ENCODE results near the gene SHB.
A peak's percentile ranks its signal among the peaks of the same experiment; 100 is the strongest.
"Not testable (repeated sequence)": the region's sequence is repeated elsewhere in the genome, so short reads cannot be mapped to it uniquely, and the experiment has no call there.

The SHB gene

DNA sequence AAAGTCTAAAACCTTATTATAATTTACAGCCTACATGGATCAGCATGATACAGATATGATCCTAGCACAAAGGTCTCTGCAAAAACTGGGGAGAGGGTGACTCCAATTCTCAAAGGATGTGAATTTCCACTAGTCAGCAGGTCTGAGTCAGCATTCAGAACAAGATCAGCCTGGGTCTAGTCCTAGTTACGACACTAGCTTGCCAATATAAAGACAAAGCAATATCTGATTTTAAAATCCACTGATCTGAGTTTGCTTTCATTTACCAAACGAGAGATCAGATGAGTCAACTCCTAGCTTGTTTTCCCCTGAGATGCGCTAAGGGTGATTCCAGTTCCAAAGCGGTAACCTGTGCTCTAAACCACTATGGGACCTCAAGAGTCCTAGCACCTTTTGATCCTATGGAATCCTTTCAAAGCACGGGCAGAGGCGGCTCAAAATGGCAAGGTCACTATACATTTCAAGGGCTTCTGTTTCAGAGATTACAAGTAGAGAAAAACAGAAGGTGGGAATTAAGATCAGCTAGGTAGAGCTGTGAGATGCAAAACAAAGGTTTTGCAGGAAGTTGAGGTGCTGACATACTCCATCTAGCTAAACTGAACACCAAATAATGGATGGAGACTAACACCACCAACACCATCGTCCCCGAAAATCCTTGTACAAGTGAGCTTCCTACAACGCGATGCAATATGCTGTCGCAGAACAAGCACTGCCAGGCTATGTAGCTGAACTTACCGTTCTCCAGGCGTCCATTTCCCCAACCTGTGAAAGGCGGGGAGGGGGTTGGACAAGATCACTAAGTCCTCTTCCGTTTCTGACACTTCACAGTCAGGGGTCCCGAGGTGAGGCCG lies 166.0 kb downstream of the SHB start:
- peak; percentile 31 for DNase-seq (ENCODE audit: low spot score)

- DNase-seq (ENCODE audit: low spot score): no peak
Measured at GRCh38 chr9:37902131-37902530, 166.9 kb downstream of the SHB start.

- no peak for DNase-seq (ENCODE audit: low spot score)
Measured at GRCh38 chr9:37899041-37899440, 170.0 kb downstream of the SHB start.

- no peak for DNase-seq (ENCODE audit: low spot score)
Measured at GRCh38 chr9:37897665-37898064, 171.4 kb downstream of the SHB start.

DNA sequence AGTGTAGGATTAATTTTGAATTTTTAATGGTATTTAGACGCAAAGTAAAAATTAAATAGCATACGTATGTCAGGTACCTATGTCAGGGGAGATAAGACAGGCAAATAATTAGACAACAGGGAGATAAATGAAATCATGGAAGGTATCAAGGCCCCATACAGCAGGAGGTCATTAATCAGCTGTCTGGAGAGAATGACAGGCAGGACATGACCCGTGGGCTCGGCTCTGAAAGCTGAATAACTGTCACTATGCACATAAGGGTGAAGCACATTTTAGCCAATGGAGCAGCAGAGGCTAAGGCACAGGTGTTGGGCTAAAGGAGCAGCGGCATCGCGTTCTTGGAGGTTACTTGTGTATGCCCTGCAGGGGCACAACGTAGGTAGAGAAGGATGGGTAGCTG lies 177.0 kb downstream of the SHB start:
- DNase-seq (ENCODE audit: low spot score): no peak

GRCh38 chr9:37891042-37891441 lies 178.0 kb downstream of the SHB start:
- DNase-seq (ENCODE audit: low spot score): not testable (repeated sequence)

- no peak for DNase-seq (ENCODE audit: low spot score)
Measured at GRCh38 chr9:37889536-37889935, 179.5 kb downstream of the SHB start.

DNA sequence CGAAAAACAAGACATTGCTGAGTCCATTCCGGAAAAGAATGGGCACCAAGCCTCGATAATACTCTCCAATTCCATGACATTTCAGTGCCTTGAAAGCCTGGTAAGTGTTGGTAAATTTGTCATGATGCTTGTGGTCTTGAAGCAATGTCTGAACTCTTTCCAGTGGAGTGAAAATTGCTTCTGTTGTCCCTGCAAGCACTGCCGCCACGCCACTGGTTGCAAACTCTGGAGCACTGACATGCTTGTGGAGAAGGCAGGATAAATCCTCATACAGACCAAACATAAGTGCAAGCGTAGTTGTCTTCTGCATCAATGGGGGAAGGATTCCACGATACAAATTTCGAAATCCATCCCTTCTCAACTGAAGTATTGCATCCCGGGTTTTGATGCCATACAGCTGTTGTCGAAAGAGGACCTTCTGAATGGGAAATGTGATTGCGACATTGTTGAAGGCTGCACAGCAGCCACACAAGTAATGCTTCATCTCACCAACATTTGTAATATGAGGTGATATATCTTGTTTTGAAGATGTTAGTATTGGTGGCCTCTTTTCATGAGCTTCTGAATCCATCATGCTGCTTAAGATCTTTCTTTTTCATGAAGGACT lies 180.9 kb downstream of the SHB start:
- not testable (repeated sequence) for DNase-seq (ENCODE audit: low spot score)

DNA sequence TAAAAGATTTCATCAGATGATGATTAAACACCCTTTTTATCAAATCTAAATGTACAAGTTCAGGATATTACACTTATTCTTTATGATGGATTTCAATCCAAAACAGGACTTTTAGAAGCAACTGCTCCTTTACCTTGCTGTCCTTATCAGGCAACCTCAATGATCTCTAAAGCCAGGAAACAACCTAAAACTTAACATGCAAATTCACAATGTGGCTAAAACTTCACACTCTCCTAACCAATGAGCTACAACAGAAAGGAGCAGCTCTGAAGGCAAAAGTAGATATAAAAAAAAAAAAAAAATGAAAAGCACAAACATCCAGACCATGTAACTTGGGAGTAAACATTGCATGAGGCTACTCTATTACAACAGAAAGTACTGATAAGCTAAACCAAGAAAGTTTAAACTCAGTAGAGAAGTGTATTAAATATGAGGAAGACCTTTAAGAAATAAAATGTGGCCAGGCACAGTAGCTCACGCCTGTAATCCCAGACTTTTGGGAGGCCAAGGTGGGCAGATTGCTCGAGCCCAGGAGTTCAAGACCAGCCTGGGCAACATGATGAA lies 188.0 kb downstream of the SHB start:
- DNase-seq (ENCODE audit: low spot score): no peak

DNA sequence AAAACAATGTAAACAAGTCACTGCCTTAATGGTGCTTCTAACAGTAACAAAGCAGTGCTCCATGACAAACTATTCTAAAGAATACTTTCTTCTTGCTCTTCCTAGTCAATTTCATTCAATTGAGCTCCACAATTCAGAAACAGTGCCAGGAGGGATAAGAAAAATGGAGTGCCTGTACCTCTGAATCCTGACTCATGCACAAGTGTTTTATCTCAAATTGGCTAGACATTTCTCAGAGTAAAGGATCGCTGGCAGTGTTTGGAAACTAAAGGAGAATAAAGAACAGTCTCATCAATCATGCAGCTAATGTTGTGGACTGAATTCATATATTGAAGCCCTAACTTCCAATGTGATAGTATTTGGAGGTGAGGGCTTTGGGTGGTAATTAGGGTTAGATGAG lies 192.7 kb downstream of the SHB start:
- DNase-seq (ENCODE audit: low spot score): no peak

DNA sequence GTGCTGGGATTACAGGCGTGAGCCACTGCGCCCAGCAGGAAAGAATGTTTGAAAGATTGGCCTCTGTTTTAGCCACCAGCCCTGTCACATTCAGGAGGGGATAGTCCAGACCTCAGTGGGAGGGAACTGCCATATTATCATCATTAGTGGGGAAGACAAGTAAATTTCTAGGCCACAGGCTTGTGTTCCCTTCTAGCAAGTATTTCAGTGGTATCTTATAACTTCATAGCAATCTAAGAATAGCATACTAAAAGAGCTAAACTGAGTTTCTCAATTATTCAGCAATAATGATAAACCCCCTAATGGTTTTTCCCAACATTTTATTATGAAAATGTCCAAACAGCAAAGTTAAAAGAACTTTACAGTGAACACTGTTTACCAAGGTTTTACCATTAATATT lies 195.1 kb downstream of the SHB start:
- DNase-seq (ENCODE audit: low spot score): no peak

DNA sequence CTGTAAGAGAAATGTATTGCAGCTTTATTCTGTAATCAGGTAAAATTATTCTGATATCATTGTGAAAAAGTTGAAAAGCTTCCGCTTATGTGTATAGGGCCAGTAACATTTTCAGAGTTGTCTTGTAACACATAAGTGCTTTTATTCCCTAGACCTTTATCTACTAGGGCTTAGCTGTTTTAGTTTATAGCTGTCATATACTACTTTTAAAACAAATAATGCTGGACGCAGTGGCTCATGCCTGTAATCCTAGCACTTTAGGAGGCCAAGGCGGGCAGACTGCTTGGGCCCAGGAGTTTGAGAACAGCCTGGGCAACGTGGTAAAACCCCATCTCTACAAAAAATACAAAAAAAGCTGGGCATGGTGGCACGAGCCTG lies 198.2 kb downstream of the SHB start:
- DNase-seq (ENCODE audit: low spot score): no peak

DNA sequence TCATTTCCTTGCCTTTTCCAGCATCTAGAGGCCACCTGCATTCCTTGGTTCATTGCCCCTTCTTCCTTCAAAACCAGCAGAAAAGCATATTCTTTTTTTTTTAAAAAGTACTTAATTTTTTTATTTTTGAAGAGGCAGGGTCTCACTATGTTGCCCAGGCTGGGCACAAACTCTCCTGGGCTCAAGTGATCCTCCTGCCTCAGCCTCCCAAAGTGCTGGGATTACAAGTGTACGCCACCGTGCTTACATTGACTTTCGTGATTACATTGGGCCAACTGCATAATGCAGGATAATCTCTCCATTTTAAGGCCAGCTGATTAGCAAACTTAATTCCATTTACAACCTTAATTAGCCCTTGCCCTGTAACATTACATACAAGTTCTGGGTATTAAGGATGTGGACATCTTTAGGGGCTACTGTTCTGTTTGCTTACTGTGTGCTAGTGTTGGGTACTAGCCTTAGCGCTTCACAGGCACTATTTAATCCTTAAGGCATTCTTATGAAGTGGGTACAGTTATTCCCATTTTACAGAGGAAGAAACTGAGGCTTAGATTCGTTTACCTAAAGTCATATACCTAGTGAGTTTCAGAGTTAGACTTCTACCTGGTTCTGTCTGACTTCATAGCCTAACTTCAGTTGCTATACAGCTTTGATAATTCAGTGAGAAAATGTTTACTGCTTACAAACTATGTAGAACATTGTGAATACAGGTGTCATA lies 198.8 kb downstream of the SHB start:
- DNase-seq (ENCODE audit: low spot score): no peak
